VCaP (cell line): ENCODE data around the gene ANTXR2.

ENCODE experiments used
- H3K27ac ChIP-seq: fragments of 450-650 bp; 2 replicates; pipeline ENCODE4 v1.5.1; 2017
- TF ChIP-seq, protein P1 (sequence below): fragments of 450-650 bp; conservative IDR thresholded peaks from 2 replicates; pipeline ENCODE4 v1.5.1; 2017; ENCODE audit warnings: mild to moderate bottlenecking, moderate library complexity

Gene ANTXR2

DNA sequence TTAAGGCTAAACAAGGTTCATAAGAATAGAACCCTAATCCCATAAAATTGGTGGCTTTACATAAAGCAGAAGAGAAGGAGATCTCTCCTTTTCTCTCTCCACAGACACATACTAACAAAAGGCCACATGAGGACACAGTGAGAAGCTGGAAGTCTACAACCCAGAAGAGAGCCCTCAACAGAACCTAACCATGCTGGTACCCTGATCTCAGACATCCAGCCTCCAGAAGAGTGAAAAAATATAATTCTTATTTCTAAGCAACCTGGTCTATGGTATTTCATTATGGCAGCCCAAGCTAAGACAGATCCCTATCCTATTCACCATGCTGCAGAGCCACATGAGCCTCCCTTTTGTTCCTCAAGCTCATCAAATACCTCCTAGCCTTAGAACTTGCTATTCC, 195.5 kb downstream of the ANTXR2 start:
- TF ChIP-seq, protein P1, sequence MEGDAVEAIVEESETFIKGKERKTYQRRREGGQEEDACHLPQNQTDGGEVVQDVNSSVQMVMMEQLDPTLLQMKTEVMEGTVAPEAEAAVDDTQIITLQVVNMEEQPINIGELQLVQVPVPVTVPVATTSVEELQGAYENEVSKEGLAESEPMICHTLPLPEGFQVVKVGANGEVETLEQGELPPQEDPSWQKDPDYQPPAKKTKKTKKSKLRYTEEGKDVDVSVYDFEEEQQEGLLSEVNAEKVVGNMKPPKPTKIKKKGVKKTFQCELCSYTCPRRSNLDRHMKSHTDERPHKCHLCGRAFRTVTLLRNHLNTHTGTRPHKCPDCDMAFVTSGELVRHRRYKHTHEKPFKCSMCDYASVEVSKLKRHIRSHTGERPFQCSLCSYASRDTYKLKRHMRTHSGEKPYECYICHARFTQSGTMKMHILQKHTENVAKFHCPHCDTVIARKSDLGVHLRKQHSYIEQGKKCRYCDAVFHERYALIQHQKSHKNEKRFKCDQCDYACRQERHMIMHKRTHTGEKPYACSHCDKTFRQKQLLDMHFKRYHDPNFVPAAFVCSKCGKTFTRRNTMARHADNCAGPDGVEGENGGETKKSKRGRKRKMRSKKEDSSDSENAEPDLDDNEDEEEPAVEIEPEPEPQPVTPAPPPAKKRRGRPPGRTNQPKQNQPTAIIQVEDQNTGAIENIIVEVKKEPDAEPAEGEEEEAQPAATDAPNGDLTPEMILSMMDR = no peak

DNA sequence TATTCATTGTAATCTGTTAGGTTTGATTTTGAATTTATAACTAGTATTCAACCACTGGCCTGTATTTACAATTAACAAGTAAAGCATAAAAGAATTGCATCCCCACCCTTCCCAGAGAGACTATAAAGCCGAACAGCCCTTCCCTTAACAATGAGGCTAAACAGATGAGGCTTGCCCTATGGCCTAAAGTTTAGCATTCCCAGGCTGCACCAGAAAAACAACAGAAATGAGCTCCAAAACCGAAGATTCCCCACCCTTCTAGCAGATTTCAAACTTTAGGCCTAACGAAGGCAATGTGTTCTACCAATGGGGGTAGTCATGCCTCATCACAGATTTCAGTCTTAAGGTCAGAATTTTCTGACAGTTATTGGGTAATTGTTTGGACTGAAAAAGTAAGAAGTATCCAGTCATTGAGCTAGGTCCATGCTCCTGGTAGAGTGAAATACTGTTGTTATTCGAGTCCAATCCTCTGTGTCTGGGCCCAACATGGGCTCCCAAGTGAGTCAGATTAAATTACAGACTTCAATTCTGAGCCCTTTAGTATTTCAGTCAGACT, 197.6 kb downstream of the ANTXR2 start:
- no peak overlapping the region for H3K27ac ChIP-seq
- TF ChIP-seq, protein P1 = no peak

More for the DNA sequence above, 195.5 kb downstream of the ANTXR2 start:
- H3K27ac ChIP-seq = no peak overlapping the region

DNA sequence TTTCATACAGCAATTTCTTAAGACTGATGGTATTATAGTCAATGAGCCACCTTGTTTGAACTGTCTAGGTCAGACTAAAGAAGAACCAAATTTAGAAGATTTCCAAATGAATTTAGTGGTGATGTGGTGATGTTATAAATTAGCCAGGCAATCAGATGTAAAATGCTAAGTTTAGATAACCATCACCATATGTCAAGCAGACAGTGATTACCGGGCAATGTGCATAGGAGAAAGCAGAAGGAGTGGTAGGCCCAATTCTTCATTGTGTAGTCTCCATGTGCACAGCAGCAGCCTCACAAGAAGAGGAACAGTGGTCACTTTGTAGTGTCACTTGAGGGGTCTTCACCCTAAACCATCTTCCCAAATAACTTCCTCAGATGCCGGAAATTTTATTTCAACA, 198.8 kb downstream of the ANTXR2 start:
- no peak overlapping the region for H3K27ac ChIP-seq
- TF ChIP-seq, protein P1 = no peak

DNA sequence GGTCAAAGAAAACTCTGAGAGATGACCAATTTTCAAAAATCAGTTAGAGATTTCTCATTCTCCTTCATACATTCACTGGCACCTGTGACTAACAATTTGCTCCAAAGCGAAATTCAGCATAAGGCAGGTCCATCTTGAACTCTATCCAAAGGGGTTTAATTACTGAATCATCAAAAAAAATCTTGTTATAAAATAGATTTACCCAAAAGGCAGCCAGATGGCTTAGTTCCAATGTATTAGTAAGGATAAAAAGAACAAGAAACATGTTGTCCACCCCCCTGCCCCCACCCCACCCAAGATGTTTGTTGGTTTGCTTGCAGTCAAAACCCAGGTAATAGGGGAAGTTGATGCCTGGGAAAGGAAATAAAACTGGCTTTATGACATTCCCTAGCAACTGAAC, 200.3 kb downstream of the ANTXR2 start:
- TF ChIP-seq, protein P1 = no peak
- H3K27ac ChIP-seq = no peak overlapping the region

DNA sequence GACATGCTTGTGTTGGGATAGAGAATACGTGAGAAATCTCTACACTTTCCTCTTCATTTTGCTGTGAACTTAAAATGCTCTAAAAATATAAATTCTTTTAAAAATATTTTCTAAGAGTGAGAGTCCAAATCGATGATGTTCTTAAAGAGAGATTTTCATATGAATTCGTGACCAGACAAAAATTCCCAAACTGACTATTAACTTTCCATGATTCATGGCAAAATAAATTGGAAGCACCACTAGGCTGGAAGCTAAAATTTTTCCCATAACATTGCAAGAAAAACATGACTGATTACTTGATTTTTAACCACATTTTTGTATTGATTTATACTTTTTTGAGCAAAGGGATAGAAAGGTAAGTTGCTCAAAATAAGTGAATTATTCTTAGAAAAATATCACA, 201.1 kb downstream of the ANTXR2 start:
- TF ChIP-seq, protein P1 = no peak
- no peak overlapping the region for H3K27ac ChIP-seq

DNA sequence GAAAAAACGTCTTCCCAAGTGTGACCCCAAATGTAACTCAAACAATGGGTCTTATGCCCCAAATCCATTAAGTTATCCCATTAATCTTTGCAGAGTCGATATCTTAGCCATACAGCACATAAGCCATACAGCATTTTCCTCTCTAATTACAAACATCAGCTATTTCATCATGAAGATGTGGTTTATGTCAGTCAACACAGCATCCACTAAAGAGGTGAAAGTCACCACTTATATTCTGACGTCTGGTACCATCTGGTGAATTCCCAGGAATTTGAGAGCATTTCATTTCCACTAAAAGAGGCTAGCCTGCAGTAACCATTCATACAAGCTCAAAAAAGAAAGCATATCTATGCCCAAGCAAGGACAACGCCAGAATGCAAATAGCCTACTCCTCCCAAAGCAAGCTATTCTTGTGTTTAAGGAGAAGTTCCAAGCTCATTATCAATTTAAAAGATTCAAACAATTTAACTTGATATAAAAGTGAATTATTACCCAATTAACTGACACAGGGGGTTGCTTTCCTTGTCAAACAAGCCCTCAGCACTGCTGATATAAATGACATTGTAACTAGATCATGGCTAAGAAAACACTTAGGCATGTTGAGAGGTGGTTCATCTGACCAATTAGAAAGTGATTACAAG, 203.3 kb downstream of the ANTXR2 start:
- no peak overlapping the region for H3K27ac ChIP-seq
- TF ChIP-seq, protein P1 = no peak

DNA sequence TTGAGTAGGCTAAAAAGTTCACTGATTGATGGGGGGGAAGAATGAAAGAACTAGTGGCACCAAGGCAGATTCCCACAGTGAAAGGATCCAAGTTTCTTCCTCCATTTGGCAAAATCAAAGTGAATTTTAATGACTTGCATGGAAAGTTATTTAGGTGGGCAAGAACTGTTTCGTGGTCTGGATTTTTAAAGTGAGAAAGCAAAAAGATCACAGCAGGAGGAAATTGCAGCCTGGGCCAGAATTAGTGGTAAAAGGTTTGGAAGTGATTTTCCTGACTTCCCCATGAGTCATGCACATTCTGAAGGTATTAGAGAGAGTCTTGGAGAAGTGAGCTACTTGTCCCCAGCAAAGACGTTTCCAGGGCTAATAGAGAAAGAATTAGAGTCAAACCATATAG, 207.8 kb downstream of the ANTXR2 start:
- TF ChIP-seq, protein P1 = no peak

More for the DNA sequence above, 207.8 kb downstream of the ANTXR2 start:
- no peak overlapping the region for H3K27ac ChIP-seq
